8988T (cell line): Measurements from ENCODE around the gene USF2.
"Not testable (repeated sequence)": the region's sequence is repeated elsewhere in the genome, so short reads cannot be mapped to it uniquely, and the experiment has no call there.

Experiments
- DNase-seq: peaks from one replicate; pipeline ENCODE4 v3.0.0; 2011

USF2 gene

DNA sequence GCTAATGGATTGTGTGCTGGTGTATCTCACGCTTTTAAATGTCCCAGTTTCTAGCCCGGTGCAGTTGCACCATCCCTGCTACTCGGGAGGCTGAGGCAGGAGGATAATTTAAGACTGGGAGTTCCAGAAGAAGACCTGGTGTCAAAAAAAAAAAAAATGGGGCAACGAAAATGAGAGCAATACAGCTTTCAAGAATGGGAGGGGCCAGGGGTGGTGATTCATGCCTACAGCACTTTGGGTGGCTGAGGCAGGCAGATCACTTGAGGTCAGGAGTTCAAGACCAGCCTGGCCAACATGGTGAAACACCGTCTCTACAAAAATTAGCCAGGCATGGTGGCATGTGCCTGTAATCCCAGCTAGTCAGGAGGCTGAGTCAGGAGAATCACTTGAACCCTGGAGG is 17.3 kb downstream of the USF2 start:
- DNase-seq, result not testable (repeated sequence)

DNA sequence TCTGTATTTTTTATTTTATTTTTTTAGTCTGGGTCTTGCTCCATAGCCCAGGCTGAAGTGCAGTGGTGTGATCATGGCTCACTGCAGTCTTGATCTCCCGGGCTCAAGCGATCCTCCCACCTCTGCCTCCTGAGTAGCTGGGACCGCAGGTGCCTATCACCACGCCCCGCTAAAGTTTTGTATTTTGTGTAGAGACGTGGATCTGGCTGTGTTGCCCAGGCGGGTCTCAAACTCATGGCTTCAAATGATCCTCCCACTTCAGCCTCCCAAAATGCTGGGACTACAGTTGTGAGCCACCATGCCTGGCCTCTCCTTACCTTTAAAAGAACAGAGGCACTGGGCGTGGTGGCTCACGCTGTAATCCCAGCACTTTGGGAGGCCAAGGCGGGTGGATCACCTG is 19.0 kb downstream of the USF2 start:
- DNase-seq, result no peak

DNA sequence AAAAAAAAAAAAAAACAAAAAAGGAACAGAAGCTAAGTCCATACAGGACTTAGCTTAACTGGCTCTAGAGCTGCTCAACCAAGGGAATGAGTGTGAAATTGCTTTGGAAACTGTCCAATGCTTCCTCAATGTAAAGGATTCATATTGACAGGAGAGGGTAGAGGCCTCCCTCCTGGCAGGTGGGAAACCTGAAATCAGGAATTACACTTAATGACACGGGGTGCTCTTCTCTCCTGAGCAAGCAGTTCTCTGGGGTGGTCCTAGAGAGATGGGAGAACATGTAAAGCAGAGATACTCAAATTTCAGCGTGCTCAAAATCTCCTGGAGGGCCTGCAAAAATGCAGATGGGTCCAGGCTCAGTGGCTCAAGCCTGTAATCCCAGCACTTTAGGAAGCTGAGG is 19.6 kb downstream of the USF2 start:
- no peak for DNase-seq

DNA sequence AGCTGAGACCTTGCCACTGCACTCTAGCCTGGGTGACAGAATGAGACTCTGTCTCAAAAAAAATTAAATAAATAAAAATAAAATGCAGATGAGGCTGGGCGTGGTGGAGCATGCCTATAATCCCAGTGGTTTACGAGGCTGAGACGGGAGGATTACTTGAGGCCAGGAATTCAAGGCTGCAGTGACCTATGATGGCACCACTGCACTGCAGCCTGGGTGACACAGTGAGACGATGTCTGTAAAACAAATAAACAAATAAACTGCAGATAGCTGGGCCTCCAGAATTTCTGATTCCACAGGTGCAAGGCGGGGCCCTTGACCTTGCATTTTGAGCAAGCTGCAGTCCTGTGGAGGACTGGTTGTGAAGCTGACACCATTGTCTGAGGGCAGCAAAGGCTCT is 20.1 kb downstream of the USF2 start:
- no peak for DNase-seq

DNA sequence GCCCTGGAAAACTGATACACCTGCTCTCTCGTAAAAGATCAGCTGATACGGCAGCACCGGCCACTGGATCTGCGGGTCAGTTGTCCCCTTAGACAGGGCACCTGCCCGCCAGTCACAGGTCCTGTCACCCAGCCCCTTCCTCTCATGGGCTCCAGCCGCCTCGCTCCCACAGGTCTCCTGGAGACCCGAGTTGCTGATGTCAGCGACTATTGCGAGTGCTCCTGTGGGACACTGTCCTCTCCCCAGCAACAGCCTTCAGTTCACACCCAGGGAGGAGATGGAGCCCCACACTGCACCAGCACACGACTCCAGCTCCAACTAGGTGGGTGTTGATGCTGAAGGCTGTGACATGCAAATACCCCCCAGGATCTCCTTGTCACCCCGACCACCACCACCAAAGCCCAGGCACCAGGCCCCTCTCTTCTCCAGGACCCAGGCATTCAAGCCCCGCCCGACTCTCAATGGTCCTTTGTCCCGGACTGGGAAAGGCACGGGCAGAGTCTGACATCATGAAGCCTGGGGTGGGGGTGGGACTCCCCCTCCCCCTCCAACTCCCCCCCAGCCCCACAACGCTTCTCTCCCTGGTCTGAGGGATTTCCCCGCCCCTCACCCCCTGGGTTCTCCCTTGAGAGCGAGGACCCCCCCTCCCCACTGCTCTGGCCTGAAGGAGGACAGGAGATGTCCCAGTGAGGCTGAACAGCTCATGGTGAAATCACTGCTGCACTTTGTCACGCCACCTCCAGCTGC is 21.8 kb downstream of the USF2 start:
- DNase-seq, result no peak

DNA sequence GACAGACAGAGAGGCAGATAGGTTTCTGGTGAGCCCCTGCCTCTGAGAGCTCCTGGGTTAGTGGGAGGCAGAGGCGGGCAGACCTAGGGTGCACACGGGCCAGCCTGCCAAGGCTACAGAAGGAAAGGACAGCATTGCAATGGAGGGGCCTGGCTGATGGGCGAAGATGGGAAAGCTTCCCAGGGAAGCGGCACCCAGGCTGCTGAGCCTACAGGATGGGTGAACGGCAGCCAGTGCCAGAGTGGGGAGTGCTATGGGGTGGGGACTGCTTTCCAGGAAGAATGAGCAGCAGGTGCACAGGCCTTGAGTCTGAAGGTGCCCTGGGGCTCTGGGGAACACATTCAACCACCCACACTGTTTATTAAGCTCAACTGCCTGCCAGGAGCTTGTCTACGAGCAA is 22.5 kb downstream of the USF2 start:
- DNase-seq, result no peak

DNA sequence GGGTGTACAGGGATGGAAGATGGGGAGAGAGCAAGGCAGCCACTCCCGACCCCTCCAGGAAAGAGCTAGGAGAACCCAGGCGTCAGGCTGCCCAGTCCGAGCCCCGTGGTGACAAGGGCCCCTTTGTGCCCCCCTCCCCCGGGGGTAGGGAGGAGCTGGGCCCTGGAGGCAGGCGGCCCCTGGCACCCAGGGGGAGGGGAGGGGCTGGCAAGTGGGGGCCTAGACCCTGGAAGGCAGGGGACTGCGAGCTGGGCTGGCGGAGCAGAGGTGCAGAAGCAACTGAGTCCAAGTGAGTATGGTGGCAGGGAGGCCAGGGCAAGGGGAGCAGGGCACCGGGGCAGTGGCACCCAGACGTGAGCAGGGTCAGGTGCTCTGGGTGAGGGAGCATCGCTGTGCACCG is 23.2 kb downstream of the USF2 start, which contains the start of gene MAG:
MAG (plus strand) TSS at position 246 of the 400 bp plus-strand sequence. CDS start 3,248 bp downstream, outside the sequence.
- no peak for DNase-seq

DNA sequence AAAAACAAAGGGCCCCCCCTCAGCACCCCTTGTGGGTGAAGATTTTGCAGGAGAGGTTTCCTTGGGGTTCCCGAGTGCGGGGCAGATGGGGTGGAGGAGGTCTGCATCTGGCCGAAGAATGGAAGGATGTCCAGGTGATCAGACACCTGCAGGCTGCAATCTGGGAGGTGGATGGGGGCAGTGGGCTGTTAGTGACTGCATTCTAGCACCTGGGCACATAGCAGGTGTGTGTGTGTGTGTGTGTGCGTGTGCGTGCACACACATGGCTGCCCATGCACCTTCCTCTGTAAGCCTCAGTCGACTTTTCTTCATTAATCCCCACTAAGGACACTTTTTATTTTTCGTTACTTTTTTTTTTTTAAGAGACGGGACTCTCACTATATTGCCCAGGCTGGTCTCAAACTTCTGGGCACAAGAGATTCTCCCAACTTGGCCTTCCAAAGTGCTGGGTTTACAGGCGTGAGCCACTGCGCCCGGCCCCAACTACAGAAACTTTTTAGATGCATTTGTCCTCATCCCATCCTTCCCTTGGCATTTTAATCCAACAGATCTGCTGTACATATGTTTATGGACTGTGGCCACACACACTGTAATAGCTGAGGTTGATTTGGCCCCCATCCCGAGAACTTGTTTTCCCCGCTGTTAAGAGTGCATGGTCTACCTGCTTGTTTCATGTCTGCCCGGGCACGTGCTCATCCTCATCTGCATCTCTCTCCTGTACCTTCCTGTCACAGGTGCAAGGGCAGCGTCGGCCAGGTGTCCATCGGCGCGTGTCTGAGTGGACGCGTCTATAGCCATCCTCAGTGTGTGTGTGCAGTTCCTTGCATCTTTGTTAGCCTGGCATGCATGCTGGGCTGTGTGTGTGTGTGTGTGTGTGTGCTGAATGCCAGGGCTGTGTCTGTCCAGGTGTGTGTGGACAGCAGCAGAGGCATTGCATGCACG is 23.9 kb downstream of the USF2 start:
- DNase-seq, result no peak

DNA sequence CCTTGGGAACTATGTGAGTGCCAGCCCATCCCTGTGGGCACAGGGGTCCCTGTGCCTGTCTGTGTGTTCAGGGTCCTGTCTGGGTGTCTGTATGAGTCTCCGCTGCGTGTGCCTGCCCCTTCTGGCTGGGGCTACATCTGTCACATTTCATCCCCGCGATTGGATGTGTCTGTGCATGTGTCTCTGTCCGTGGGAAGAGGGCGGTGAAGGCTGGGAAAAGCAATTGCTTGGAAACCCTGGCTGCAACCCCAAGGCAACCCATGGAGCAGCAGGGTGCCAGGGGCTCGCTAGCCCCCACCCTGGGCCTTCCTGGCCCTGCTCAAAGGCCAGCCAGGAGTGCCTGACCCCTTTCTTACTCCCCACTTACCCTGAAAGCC is 24.6 kb downstream of the USF2 start:
- no peak for DNase-seq

DNA sequence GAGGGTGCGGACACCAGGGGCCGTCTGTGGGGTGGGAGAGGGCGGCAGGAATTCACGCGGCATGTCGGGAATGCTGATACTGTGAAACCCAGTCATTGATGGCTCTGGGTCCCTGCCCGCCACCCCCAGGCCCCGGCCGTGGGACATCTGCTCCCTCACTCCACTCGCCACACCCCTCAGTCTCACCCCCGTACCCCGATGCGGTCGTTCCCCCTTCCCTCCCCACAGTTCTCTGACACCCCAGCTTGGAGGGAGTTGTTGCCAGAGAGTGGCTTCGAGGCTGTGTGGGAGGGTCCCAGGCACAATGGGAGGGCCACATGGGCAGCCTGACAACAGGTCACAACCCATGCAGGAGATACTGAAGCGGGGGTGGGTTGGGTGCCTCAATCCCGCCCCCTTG is 25.0 kb downstream of the USF2 start:
- DNase-seq, result no peak

DNA sequence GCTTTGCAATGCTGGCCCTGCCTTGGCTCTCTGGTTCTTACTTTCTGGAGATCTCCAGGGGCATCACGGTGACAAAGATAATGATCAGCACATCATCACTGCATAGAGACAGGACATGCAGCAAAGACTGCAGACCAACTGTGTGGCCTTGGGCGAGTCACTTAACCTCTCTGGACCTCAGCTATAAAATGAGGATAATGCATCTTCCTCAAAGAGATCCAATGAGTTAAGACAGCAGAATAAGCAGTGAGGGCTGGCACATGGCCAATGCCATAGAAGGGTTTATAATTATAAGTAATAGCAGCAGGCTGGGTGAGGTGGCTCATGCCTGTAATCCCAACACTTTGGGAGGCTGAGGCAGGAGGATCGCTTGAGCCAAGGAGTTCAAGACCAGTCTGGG is 25.6 kb downstream of the USF2 start:
- no peak for DNase-seq

DNA sequence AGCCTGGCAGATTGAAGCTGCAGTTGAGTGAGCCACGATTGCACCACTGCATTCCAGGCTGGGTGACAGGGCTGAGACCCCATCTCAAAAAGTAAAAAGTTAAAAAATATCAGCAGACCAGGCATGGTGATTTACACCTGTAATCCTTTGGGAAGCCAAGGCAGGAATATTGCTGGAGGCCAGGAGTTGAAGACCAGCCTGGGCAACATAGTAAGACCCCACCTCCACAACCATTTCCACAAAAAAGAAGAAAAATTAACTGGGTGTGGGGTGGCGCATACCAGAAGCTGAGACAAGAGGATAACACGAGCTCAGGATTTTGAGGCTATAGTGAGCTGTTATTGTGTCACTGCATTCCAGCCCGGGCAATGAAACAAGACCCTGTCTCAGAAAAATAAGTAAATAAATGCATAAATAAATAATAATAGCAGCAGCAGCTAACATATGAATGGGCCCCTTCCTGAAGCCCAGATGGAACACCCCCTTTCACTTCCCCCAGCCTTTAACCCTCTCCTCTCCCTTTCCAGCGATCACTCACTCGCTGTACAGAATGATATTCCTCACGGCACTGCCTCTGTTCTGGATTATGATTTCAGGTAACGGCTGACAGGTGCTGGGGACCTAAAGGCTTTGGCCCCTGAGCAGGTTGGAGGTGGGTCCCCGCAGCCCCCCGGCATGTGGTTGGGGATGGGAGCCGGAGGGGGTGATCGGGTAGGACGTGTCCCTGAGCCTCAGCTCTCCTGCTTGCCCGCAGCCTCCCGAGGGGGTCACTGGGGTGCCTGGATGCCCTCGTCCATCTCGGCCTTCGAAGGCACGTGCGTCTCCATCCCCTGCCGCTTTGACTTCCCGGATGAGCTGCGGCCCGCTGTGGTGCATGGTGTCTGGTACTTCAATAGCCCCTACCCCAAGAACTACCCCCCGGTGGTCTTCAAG is 26.4 kb downstream of the USF2 start:
- no peak for DNase-seq

DNA sequence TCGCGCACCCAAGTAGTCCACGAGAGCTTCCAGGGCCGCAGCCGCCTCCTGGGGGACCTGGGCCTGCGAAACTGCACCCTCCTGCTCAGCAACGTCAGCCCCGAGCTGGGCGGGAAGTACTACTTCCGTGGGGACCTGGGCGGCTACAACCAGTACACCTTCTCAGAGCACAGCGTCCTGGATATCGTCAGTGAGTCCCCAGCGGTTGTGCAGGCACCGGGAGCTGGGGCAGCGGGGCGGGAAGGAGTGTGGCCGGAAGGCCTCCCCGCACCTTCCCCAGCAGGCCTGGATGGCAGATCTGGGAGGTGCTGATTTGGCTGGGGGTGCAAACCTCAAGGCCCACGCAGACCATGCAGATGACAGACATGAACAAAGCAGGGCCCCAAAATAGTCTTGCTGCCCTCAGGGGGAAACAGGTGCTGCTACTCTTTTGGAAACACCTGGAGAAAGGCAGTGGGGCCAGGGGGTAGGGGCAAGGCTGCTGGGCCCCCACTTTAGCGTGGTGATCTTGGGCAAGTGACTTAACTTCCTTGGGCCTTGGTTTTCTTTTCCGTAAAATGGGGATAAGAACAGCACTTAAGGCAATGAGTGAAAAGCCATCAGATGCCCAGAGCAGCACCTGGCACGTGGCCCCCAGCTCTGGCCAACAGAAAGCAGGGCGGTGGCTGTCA is 27.2 kb downstream of the USF2 start:
- no peak for DNase-seq

DNA sequence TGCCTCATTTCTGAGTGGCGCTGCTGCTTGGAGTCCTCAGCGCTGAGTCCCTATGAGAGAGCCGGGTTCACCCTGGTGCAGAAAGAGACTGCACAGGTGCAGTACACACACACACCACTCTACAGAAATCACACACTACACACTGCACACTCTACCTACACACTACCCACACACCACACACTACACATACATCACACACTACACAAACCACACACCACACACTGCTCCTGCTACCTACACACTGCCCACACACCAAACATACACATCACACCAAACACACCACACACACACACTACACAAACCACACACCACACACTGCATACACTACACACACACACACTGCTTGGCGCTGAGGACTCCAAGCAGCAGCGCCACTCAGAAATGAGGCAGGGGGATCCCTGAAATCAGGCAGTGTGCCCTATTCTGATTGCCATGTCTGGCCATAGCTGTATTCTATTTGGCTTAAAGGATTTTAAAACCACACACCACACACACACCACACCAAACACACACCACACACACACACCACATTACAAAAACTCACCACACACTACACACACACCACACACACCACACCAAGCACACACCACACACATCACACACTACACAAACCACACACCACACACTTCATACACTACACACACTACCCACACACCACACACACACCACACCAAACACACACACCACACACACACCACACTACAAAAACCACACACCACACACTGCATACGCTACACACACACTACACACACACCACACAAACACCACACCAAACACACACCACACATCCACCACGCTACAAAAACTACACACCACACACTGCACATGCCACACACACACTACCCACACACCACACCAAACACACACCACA is 28.1 kb downstream of the USF2 start:
- no peak for DNase-seq

DNA sequence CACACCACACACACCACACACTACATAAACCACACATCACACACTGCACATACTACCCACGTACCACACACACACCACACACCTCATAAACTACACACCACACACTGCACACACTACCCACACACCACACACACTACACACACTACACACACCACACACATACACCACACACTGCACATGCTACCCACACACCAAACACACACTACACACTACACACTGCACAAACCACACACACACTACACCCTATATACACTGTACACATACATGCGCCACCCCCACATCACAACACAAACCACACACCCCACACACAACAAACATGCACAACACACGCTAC is 28.7 kb downstream of the USF2 start:
- DNase-seq, result no peak

DNA sequence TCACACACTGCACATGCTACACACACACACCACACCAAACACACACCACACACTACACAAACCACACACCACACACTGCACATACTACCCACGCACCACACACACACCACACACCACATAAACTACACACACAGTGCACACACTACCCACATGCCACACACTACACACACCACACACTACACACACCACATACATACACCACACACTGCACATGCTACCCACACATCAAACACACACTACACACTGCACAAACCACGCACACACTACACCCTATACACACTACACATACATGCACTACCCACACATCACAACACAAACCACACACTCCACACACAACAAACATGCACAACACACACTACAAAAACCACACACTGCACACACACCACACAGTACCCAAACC is 29.2 kb downstream of the USF2 start:
- no peak for DNase-seq

DNA sequence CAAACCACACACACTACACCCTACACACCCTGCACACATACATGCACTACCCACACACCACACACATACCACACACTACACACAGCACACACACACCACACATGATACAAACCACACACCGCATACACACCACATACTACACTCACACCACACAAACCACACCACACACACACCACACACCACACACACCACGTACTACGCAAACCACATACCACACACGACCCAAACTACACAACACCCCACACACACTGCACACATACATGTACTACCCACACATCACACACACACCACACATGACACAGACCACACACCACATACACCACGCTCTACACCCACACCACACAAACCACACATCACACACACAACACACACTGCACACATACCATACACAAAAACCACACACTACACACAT is 29.8 kb downstream of the USF2 start:
- DNase-seq, result no peak

DNA sequence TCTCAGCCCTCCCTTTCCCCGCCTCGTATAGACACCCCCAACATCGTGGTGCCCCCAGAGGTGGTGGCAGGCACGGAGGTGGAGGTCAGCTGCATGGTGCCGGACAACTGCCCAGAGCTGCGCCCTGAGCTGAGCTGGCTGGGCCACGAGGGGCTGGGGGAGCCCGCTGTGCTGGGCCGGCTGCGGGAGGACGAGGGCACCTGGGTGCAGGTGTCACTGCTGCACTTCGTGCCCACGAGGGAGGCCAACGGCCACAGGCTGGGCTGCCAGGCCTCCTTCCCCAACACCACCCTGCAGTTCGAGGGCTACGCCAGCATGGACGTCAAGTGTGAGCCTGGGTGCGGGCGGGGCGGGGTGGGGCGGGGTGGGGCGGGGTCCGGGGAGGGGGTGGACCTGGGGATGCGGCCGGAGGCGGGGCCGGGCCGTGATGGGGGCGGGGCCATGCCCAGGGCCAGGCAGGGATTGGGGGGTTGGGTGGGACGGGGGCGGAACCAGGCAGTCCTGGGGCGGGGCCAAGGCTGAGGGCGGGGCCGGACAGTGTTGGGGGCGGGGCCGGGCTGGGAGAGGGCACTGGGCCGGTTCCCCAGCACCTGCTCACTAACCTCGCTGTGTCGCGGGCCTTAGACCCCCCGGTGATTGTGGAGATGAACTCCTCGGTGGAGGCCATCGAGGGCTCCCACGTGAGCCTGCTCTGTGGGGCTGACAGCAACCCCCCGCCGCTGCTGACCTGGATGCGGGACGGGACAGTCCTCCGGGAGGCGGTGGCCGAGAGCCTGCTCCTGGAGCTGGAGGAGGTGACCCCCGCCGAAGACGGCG is 31.0 kb downstream of the USF2 start:
- no peak for DNase-seq

DNA sequence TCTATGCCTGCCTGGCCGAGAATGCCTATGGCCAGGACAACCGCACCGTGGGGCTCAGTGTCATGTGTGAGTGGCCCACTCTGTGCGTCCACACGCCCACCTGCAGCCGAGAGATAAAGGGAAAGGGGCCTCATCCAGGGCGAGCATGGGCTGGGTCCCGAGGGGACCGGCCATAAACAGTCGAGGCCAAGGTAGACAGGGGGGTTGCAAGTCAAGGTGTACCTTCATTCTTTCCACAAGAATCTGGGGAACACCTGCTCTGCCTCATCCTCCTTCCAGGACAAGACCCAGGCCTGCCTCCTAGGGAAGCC is 31.5 kb downstream of the USF2 start:
- DNase-seq, result no peak

DNA sequence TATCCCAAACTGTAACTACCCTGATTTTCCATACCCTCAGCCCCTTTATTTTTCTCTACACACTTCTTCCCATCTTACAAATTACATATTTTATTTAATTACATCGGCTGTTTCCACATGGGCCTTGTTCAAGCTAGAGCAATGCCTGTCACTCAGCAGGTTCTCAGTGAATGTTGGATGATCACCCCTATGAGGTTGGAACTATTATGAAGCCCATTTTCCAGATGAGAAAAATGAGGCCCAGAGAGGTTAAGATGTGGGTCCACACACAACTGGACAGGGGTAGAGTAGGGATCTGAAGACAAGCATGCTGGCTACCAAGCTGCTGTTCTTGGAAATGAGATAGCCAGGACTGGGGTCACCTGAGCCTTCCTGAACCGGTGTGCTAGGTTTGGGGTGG is 33.2 kb downstream of the USF2 start:
- DNase-seq, result no peak

DNA sequence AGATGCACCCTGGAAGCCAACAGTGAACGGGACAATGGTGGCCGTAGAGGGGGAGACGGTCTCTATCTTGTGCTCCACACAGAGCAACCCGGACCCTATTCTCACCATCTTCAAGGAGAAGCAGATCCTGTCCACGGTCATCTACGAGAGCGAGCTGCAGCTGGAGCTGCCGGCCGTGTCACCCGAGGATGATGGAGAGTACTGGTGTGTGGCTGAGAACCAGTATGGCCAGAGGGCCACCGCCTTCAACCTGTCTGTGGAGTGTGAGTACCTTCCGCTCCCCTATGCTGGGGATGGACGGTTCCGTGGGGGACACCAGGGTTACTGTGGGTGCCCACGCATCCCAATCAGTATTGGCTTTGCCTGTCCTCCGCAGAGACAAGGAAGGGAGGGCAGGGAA is 33.7 kb downstream of the USF2 start:
- no peak for DNase-seq
